Mammary epithelial cell (primary cell): ENCODE measurements around the gene GRID1.

Experiments used
- CTCF ChIP-seq, 2 donors: IDR thresholded peaks in 1 of 2; conservative IDR thresholded peaks in 1 of 2; 2 replicates each; pipeline ENCODE4 v1.5.1; 2011 to 2012; ENCODE audit warnings: inconsistent platforms in 2 of 2, low read length in 2 of 2, mild to moderate bottlenecking in 2 of 2, control low read depth in 1 of 2, low read depth in 1 of 2; ENCODE audit not compliant: insufficient read depth in 1 of 2; ENCODE audit errors: extremely low read depth in 1 of 2
- EZH2 ChIP-seq: IDR thresholded peaks from 2 replicates; pipeline ENCODE4 v1.6.1; 2012; ENCODE audit warnings: low read length, inconsistent platforms, borderline replicate concordance

- no peak for TF ChIP-seq CTCF (conservative IDR thresholded peaks at IDR 0.05 in 1 of 2, IDR thresholded peaks at IDR 0.05 in 1 of 2; ENCODE audit: extremely low read depth in 1 of 2, insufficient read depth in 1 of 2, low read depth in 1 of 2, low read length in 2 of 2)
- no peak for TF ChIP-seq EZH2
Observed at GRCh38 chr10:85936161-85936560, 430.4 kb downstream of the GRID1 start.
